ENCODE measurements around the gene TMC8. TPM values are rescaled to one million over a fixed set of nuclear protein-coding genes. Genes with fewer than 3 reads are reported as not detected.

Gene TMC8
- total and polyA plus RNA-seq, 4 donors, result 1.3 to 14.5 (median 5.0) TPM

GRCh38 chr17:78117027-78117981 is 13.3 kb upstream of the TMC8 start:
- no peak for DNase-seq (ENCODE audit: low spot score)
- H3K4me3 ChIP-seq (ENCODE audit: low read depth in 1 of 3, low read length in 3 of 3), result no peak overlapping the region
- no peak overlapping the region for H3K27ac ChIP-seq (ENCODE audit: low read depth in 1 of 2, low read length in 2 of 2)
- peaks cover 0 to 12% (median 4%) of the 10 kb centered on the region in 4 donors for H3K4me1 ChIP-seq (ENCODE audit: control insufficient read depth in 4 of 4, insufficient read depth in 4 of 4, low read length in 3 of 4)
- H3K27me3 ChIP-seq (ENCODE audit: control insufficient read depth in 4 of 4, insufficient read depth in 4 of 4, low read length in 3 of 4), result no peaks in the 10 kb centered on the region
- WGBS, result 56% methylated on average over 41 of the region's 41 CpGs
- TF ChIP-seq, protein P1, sequence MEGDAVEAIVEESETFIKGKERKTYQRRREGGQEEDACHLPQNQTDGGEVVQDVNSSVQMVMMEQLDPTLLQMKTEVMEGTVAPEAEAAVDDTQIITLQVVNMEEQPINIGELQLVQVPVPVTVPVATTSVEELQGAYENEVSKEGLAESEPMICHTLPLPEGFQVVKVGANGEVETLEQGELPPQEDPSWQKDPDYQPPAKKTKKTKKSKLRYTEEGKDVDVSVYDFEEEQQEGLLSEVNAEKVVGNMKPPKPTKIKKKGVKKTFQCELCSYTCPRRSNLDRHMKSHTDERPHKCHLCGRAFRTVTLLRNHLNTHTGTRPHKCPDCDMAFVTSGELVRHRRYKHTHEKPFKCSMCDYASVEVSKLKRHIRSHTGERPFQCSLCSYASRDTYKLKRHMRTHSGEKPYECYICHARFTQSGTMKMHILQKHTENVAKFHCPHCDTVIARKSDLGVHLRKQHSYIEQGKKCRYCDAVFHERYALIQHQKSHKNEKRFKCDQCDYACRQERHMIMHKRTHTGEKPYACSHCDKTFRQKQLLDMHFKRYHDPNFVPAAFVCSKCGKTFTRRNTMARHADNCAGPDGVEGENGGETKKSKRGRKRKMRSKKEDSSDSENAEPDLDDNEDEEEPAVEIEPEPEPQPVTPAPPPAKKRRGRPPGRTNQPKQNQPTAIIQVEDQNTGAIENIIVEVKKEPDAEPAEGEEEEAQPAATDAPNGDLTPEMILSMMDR (IDR thresholded peaks at IDR 0.05; ENCODE audit: low read depth, low read length, missing input control), result peak; percentile 20
- TF ChIP-seq FOXA2 (IDR thresholded peaks at IDR 0.05) (no peak), SP1 (IDR thresholded peaks at IDR 0.05) (no peak), RAD21 (IDR thresholded peaks at IDR 0.05) (peak in 1 of 2 donors; percentile 68)
- H3K9me3 ChIP-seq (ENCODE audit: control insufficient read depth in 4 of 4, low read length in 3 of 4), result no peaks in the 10 kb centered on the region
- no peaks in the 10 kb centered on the region for H3K36me3 ChIP-seq (ENCODE audit: control insufficient read depth in 4 of 4, insufficient read depth in 3 of 4, low read depth in 1 of 4, low read length in 3 of 4)
- H3K9ac ChIP-seq (ENCODE audit: low read depth in 1 of 2, low read length in 2 of 2), result no peak overlapping the region

DNA sequence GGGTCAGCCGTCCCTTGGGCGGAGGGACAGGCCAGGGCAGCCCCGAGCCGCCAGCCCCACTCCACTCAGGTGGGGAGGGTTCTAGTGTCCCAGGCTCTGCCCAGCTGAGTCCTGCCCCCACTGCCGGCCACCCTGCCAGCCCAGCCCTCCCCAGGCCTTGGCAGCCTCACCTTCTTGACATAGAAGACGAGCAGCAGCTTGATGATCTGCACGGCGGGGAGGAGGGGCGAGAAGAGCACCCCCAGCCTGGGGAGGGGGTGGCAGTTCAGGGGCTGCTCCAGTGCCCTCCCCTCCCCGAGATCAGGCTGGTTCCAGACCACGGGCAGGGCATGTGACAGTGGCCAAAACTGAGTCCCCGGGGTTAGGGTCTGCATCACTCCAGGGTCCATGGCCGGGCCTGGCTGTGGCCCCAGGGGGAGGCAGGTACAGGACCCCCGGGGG is 11.8 kb upstream of the TMC8 start:
- 89% methylated on average over 14 of the region's 14 CpGs for WGBS
- Histone ChIP-seq H3K4me3 (ENCODE audit: low read depth in 1 of 3, low read length in 3 of 3) (no peak overlapping the region), H3K27ac (ENCODE audit: low read depth in 1 of 2, low read length in 2 of 2) (no peak overlapping the region), H3K9ac (ENCODE audit: low read depth in 1 of 2, low read length in 2 of 2) (no peak overlapping the region), H3K27me3 (ENCODE audit: control insufficient read depth in 4 of 4, insufficient read depth in 4 of 4, low read length in 3 of 4) (no peaks in the 10 kb centered on the region), H3K9me3 (ENCODE audit: control insufficient read depth in 4 of 4, low read length in 3 of 4) (no peaks in the 10 kb centered on the region), H3K36me3 (ENCODE audit: control insufficient read depth in 4 of 4, insufficient read depth in 3 of 4, low read depth in 1 of 4, low read length in 3 of 4) (peaks cover 0 to 2% (median 0%) of the 10 kb centered on the region in 4 donors), H3K4me1 (ENCODE audit: control insufficient read depth in 4 of 4, insufficient read depth in 4 of 4, low read length in 3 of 4) (peaks cover 0 to 9% (median 2%) of the 10 kb centered on the region in 4 donors)
- DNase-seq (ENCODE audit: low spot score), result no peak
- TF ChIP-seq ZBTB33 (IDR thresholded peaks at IDR 0.05) (no peak), RXRA (IDR thresholded peaks at IDR 0.05) (no peak), SP1 (IDR thresholded peaks at IDR 0.05) (no peak), FOXA2 (IDR thresholded peaks at IDR 0.05) (no peak), GABPA (IDR thresholded peaks at IDR 0.05 in 1 of 2, conservative IDR thresholded peaks at IDR 0.05 in 1 of 2) (no peak)
- TF ChIP-seq, protein P2, sequence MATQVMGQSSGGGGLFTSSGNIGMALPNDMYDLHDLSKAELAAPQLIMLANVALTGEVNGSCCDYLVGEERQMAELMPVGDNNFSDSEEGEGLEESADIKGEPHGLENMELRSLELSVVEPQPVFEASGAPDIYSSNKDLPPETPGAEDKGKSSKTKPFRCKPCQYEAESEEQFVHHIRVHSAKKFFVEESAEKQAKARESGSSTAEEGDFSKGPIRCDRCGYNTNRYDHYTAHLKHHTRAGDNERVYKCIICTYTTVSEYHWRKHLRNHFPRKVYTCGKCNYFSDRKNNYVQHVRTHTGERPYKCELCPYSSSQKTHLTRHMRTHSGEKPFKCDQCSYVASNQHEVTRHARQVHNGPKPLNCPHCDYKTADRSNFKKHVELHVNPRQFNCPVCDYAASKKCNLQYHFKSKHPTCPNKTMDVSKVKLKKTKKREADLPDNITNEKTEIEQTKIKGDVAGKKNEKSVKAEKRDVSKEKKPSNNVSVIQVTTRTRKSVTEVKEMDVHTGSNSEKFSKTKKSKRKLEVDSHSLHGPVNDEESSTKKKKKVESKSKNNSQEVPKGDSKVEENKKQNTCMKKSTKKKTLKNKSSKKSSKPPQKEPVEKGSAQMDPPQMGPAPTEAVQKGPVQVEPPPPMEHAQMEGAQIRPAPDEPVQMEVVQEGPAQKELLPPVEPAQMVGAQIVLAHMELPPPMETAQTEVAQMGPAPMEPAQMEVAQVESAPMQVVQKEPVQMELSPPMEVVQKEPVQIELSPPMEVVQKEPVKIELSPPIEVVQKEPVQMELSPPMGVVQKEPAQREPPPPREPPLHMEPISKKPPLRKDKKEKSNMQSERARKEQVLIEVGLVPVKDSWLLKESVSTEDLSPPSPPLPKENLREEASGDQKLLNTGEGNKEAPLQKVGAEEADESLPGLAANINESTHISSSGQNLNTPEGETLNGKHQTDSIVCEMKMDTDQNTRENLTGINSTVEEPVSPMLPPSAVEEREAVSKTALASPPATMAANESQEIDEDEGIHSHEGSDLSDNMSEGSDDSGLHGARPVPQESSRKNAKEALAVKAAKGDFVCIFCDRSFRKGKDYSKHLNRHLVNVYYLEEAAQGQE (IDR thresholded peaks at IDR 0.05), result no peak

Data from liver (tissue), 9 donors.